ENCODE measurements around the gene NCAPH2. TPM values are rescaled to one million over a fixed set of nuclear protein-coding genes. Genes with fewer than 3 reads are reported as not detected.

The NCAPH2 gene
- total and polyA plus RNA-seq, 2 experiments from 2014 or later, result 50.3 to 59.4 TPM

- Histone ChIP-seq H3K9me3 (ENCODE audit: low read depth) (no peaks in the 10 kb centered on the region), H3K4me3 (peak overlapping the region; percentile 82), H3K27ac (no peak overlapping the region), H3K27me3 (no peaks in the 10 kb centered on the region), H3K4me1 (ENCODE audit: low read depth) (peaks cover 8% of the 10 kb centered on the region), H3K36me3 (peaks cover 8% of the 10 kb centered on the region)
- DNase-seq (ENCODE audit: low read depth in 1 of 2, low spot score in 1 of 2), result no peak
- TF ChIP-seq CTCF (IDR thresholded peaks at IDR 0.05; ENCODE audit: low read depth, low read length), result no peak
These were observed 2.0 kb upstream of the NCAPH2 start for GRCh38 chr22:50505776-50506610.

GRCh38 chr22:50506611-50507420 lies 1.2 kb upstream of the NCAPH2 start:
- no peak for TF ChIP-seq CTCF (IDR thresholded peaks at IDR 0.05; ENCODE audit: low read depth, low read length)
- Histone ChIP-seq H3K4me3 (peak overlapping the region; percentile 82), H3K4me1 (ENCODE audit: low read depth) (peaks cover 8% of the 10 kb centered on the region), H3K27me3 (no peaks in the 10 kb centered on the region), H3K9me3 (ENCODE audit: low read depth) (no peaks in the 10 kb centered on the region), H3K27ac (peak overlapping the region; percentile 80), H3K36me3 (peaks cover 8% of the 10 kb centered on the region)
- DNase-seq (ENCODE audit: low read depth in 1 of 2, low spot score in 1 of 2), result no peak

- H3K4me3 ChIP-seq, result peak within 1 kb of the TSS; percentile 82
- DNase-seq (ENCODE audit: low read depth in 1 of 2, low spot score in 1 of 2), result peak in 1 of 2 donors; percentile 98
- peaks cover 8% of the 10 kb centered on the region for H3K36me3 ChIP-seq
- H3K9me3 ChIP-seq (ENCODE audit: low read depth), result no peaks in the 10 kb centered on the region
- H3K4me1 ChIP-seq (ENCODE audit: low read depth), result peaks cover 8% of the 10 kb centered on the region
- peak within 1 kb of the TSS; percentile 80 for H3K27ac ChIP-seq
- no peaks in the 10 kb centered on the region for H3K27me3 ChIP-seq
- TF ChIP-seq CTCF (IDR thresholded peaks at IDR 0.05; ENCODE audit: low read depth, low read length), result no peak
These were observed 518 bp upstream of the NCAPH2 start, which contains the start of gene LMF2 for GRCh38 chr22:50507421-50507990. TSS of gene LMF2 (minus strand) at chr22:50507702. CDS start at chr22:50507675, 27 bp downstream.

GRCh38 chr22:50508897-50509296 lies 873 bp downstream of the NCAPH2 start:
- Histone ChIP-seq H3K4me3 (peak overlapping the region; percentile 58), H3K4me1 (ENCODE audit: low read depth) (peaks cover 8% of the 10 kb centered on the region), H3K27ac (no peak overlapping the region), H3K36me3 (peaks cover 8% of the 10 kb centered on the region), H3K9me3 (ENCODE audit: low read depth) (no peaks in the 10 kb centered on the region), H3K27me3 (no peaks in the 10 kb centered on the region)
- DNase-seq (ENCODE audit: low read depth in 1 of 2, low spot score in 1 of 2), result no peak
- TF ChIP-seq CTCF (IDR thresholded peaks at IDR 0.05; ENCODE audit: low read depth, low read length), result no peak

- H3K36me3 ChIP-seq, result peaks cover 7% of the 10 kb centered on the region
- H3K4me3 ChIP-seq, result no peak overlapping the region
- no peak for DNase-seq (ENCODE audit: low read depth in 1 of 2, low spot score in 1 of 2)
- H3K9me3 ChIP-seq (ENCODE audit: low read depth), result no peaks in the 10 kb centered on the region
- H3K27ac ChIP-seq, result no peak overlapping the region
- no peaks in the 10 kb centered on the region for H3K27me3 ChIP-seq
- no peak for TF ChIP-seq CTCF (IDR thresholded peaks at IDR 0.05; ENCODE audit: low read depth, low read length)
- peaks cover 8% of the 10 kb centered on the region for H3K4me1 ChIP-seq (ENCODE audit: low read depth)
These were observed 5.2 kb downstream of the NCAPH2 start for GRCh38 chr22:50513175-50513574.
